Measurements from ENCODE around the gene GNB1L. TPM values are rescaled to one million over a fixed set of nuclear protein-coding genes. Genes with fewer than 3 reads are reported as not detected.

Gene GNB1L
- total RNA-seq, 1 experiment from 2014 or later = 15.8 TPM

DNA sequence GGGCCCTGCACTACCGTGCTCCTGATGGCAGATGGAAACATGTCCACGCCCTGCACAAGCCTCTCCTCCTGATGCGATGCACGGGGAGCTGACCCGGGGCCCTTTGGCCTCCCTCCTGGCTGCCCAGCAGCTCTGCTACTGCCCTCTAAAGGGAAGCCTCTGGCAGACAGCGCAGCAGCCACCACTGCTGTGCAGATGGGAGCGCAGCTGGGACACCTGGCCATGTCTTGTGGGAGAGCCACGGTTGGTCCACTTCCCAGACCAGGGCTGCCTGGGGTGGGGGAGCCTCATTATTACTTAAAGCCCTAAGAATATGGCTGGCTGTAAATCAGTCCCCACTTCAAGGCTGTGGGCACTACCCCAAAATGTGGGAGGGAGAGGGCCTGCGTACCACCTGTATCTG is 55.8 kb downstream of the GNB1L start:
- no TSS peak for BruUV-seq (replicated peaks)
- TF ChIP-seq, protein P1, sequence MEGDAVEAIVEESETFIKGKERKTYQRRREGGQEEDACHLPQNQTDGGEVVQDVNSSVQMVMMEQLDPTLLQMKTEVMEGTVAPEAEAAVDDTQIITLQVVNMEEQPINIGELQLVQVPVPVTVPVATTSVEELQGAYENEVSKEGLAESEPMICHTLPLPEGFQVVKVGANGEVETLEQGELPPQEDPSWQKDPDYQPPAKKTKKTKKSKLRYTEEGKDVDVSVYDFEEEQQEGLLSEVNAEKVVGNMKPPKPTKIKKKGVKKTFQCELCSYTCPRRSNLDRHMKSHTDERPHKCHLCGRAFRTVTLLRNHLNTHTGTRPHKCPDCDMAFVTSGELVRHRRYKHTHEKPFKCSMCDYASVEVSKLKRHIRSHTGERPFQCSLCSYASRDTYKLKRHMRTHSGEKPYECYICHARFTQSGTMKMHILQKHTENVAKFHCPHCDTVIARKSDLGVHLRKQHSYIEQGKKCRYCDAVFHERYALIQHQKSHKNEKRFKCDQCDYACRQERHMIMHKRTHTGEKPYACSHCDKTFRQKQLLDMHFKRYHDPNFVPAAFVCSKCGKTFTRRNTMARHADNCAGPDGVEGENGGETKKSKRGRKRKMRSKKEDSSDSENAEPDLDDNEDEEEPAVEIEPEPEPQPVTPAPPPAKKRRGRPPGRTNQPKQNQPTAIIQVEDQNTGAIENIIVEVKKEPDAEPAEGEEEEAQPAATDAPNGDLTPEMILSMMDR (IDR thresholded peaks at IDR 0.05; ENCODE audit: insufficient read depth in 1 of 2, low read depth in 1 of 2, low read length in 1 of 2, severe bottlenecking in 1 of 2, unreplicated experiment in 1 of 2) = no peak
- no peaks in the 10 kb centered on the region for H3K36me3 Mint-ChIP-seq (ENCODE audit: insufficient read depth, unreplicated experiment)
- H3K4me1 ChIP-seq = no peaks in the 10 kb centered on the region
- H3K4me3 ChIP-seq (ENCODE audit: low read depth, low read length) = no peak overlapping the region
- H3K27ac Mint-ChIP-seq (ENCODE audit: unreplicated experiment) = no peak overlapping the region
- no peak overlapping the region for H3K4me3 Mint-ChIP-seq (ENCODE audit: unreplicated experiment)
- H3K4me1 Mint-ChIP-seq (ENCODE audit: low read depth, unreplicated experiment) = no peaks in the 10 kb centered on the region
- H3K9me3 ChIP-seq = no peaks in the 10 kb centered on the region
- H3K27me3 ChIP-seq (replicated peaks; ENCODE audit: control insufficient read depth, insufficient read depth, low read length) = no peaks in the 10 kb centered on the region
- H3K36me3 ChIP-seq (ENCODE audit: control insufficient read depth, insufficient read depth, low read length) = no peaks in the 10 kb centered on the region
- intact Hi-C loops (cut with micrococcal nuclease; ENCODE audit: unreplicated experiment) = no loop called here
- no peaks in the 10 kb centered on the region for H3K27me3 Mint-ChIP-seq (ENCODE audit: insufficient read depth, unreplicated experiment)
- no peak for DNase-seq
- ChIA-PET POLR2A (no interaction called here), CTCF (interaction anchor here (0.9 to 1.1 kb wide), 2 partner anchors 68 to 111 kb away, joined by 3 to 5 read pairs; no protein-coding TSS in a partner anchor)
- no peaks in the 10 kb centered on the region for H3K9me3 Mint-ChIP-seq (ENCODE audit: unreplicated experiment)

DNA sequence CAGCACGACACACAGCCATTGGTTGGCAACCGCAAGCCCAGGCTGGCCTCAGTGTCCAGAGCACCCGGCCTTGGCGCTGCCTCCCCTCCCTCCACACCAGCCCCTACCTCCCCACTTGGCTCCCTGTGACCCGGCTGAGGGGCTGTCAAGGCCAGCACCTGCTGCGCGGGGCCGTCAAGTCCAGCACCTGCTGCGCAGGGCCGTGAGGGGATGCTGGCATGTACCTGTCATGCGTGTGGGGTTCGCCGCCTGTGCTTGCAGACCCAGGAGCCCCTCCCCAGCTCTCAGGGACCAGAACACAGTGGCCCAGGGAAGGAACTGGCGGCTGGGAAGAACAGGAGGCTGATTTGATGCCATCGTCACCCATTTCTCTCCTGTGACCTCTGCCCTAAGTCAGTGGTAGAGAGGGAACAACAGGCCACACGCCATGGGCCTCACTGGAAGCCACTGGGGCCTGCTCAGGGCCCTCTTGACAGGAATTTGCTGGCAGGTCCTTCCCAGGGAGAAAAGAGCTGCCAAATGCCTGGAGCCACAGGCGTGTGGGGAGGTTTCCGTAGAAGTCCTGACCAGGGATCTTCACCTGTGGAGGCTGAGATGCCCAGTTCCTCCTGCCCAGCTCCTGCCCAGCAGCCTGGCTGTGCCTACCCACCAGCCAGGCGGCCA is 56.5 kb downstream of the GNB1L start:
- Histone ChIP-seq H3K36me3 (ENCODE audit: control insufficient read depth, insufficient read depth, low read length) (no peaks in the 10 kb centered on the region), H3K9me3 (no peaks in the 10 kb centered on the region), H3K4me3 (ENCODE audit: low read depth, low read length) (no peak overlapping the region), H3K27me3 (replicated peaks; ENCODE audit: control insufficient read depth, insufficient read depth, low read length) (no peaks in the 10 kb centered on the region), H3K4me1 (no peaks in the 10 kb centered on the region)
- Mint-ChIP-seq H3K27me3 (ENCODE audit: insufficient read depth, unreplicated experiment) (no peaks in the 10 kb centered on the region), H3K4me1 (ENCODE audit: low read depth, unreplicated experiment) (no peaks in the 10 kb centered on the region), H3K36me3 (ENCODE audit: insufficient read depth, unreplicated experiment) (no peaks in the 10 kb centered on the region), H3K9me3 (ENCODE audit: unreplicated experiment) (no peaks in the 10 kb centered on the region), H3K27ac (ENCODE audit: unreplicated experiment) (no peak overlapping the region), H3K4me3 (ENCODE audit: unreplicated experiment) (no peak overlapping the region)
- BruUV-seq (replicated peaks) = no TSS peak
- TF ChIP-seq, protein P1 (IDR thresholded peaks at IDR 0.05; ENCODE audit: insufficient read depth in 1 of 2, low read depth in 1 of 2, low read length in 1 of 2, severe bottlenecking in 1 of 2, unreplicated experiment in 1 of 2) = no peak
- POLR2A ChIA-PET = no interaction called here
- no peak for DNase-seq
- CTCF ChIA-PET = interaction anchor here (0.9 to 1.1 kb wide), 2 partner anchors 68 to 112 kb away, joined by 3 to 5 read pairs; no protein-coding TSS in a partner anchor
- intact Hi-C loops (cut with micrococcal nuclease; ENCODE audit: unreplicated experiment) = no loop called here

DNA sequence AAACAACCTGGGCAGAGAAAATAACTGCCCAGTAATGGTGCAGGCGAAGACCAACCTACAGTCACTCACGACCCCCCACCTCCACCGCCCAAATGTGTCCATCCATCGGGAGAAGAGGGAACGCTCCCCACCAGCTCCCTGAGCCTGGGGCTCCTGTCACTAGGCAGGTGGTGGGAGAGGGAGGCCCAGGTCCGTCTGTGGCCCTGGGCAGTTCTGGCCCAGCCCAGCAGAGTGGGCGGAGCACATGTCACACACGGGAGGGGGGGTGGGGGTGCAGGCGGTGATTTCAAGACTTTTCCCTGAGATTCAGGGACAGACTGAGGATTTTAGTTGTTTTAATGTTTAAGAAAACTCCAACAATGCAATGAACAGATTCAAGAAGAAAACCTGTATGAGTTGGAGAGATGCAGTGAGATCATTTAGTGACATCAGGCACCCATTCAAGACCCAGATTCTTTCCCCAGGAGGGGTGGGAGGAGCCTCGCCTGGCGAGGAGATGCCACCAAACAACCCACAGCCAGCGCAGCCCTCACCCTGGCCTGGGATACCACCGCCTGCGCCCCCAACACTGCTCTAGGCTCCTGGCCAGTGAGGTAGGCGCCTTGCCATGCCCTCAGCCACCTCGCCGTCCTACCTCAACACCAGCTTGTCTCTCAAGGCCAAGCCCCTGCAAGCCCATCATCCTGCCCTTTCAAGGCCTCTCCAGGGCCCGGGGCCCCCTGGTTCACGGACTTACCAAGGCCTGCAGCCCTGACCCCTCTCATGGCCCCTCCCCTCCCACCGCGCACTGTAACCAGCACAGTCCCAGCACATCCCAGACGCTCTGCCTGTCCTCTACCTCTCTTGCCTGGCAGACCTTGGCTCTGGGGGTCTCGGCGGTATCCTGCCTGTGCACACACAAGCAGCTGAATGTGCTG is 57.3 kb downstream of the GNB1L start:
- no peak for DNase-seq
- Mint-ChIP-seq H3K27ac (ENCODE audit: unreplicated experiment) (no peak overlapping the region), H3K4me1 (ENCODE audit: low read depth, unreplicated experiment) (no peaks in the 10 kb centered on the region), H3K36me3 (ENCODE audit: insufficient read depth, unreplicated experiment) (peaks cover 3% of the 10 kb centered on the region), H3K4me3 (ENCODE audit: unreplicated experiment) (no peak overlapping the region), H3K9me3 (ENCODE audit: unreplicated experiment) (no peaks in the 10 kb centered on the region), H3K27me3 (ENCODE audit: insufficient read depth, unreplicated experiment) (no peaks in the 10 kb centered on the region)
- H3K4me3 ChIP-seq (ENCODE audit: low read depth, low read length) = no peak overlapping the region
- H3K36me3 ChIP-seq (ENCODE audit: control insufficient read depth, insufficient read depth, low read length) = no peaks in the 10 kb centered on the region
- CTCF ChIA-PET = no interaction called here
- no peaks in the 10 kb centered on the region for H3K4me1 ChIP-seq
- intact Hi-C loops (cut with micrococcal nuclease; ENCODE audit: unreplicated experiment) = no loop called here
- no TSS peak for BruUV-seq (replicated peaks)
- no peaks in the 10 kb centered on the region for H3K27me3 ChIP-seq (replicated peaks; ENCODE audit: control insufficient read depth, insufficient read depth, low read length)
- POLR2A ChIA-PET = no interaction called here
- TF ChIP-seq, protein P1 (IDR thresholded peaks at IDR 0.05; ENCODE audit: insufficient read depth in 1 of 2, low read depth in 1 of 2, low read length in 1 of 2, severe bottlenecking in 1 of 2, unreplicated experiment in 1 of 2) = no peak
- H3K9me3 ChIP-seq = no peaks in the 10 kb centered on the region
